Subcutaneous adipose tissue (tissue), 4 donors: ENCODE measurements around the gene TNK2. TPM values are rescaled to one million over a fixed set of nuclear protein-coding genes. Genes with fewer than 3 reads are reported as not detected.

ENCODE experiments used
- CTCF ChIP-seq: fragments of 450-650 bp; IDR thresholded peaks from one replicate; pipeline ENCODE4 v1.5.1; 2016; ENCODE audit warnings: low read depth, mild to moderate bottlenecking, control low read depth, antibody characterized with exemption, moderate library complexity
- total RNA-seq, 4 donors: library from RNA; depleted of rRNA; stranded (reverse); fragments of >200 nt; gene quantifications; one replicate each; pipeline ENCODE4 v1.1.0, GENCODE V29; 2016

TNK2 gene
- total RNA-seq, 4 donors from 2014 or later, result 9.9 to 78.2 (median 16.8) TPM

- TF ChIP-seq CTCF, result no peak
Observed at GRCh38 chr3:195860456-195860855, 47.9 kb downstream of the TNK2 start.

GRCh38 chr3:195859846-195860411 is 48.4 kb downstream of the TNK2 start:
- no peak for TF ChIP-seq CTCF

GRCh38 chr3:195859061-195859845 is 49.1 kb downstream of the TNK2 start:
- TF ChIP-seq CTCF, result no peak

- no peak for TF ChIP-seq CTCF
Observed at GRCh38 chr3:195856410-195857084, 51.8 kb downstream of the TNK2 start.

- no peak for TF ChIP-seq CTCF
Observed at GRCh38 chr3:195855471-195856409, 52.6 kb downstream of the TNK2 start.

GRCh38 chr3:195854628-195855294 is 53.6 kb downstream of the TNK2 start:
- no peak for TF ChIP-seq CTCF
